K562 (cell line): Measurements from ENCODE around the gene RGS21.

Experiments used
- BHLHE40 ChIP-seq: IDR thresholded peaks from 2 replicates; pipeline ENCODE4 v1.6.1; 2011; ENCODE audit warnings: low read length, improper control_type of control experiment
- CBX5 ChIP-seq: IDR thresholded peaks from 2 replicates; pipeline ENCODE4 v1.6.1; 2014; ENCODE audit warnings: low read depth, borderline replicate concordance
- CHD1 ChIP-seq: fragments of 200-600 bp; sonication (generic); IDR thresholded peaks from one replicate; pipeline ENCODE4 v1.6.1; 2012; ENCODE audit warnings: mild to moderate bottlenecking, moderate library complexity, low read length, inconsistent platforms
- EZH2 ChIP-seq: IDR thresholded peaks from 2 replicates; pipeline ENCODE4 v1.6.1; 2012; ENCODE audit warnings: low read depth, mild to moderate bottlenecking, inconsistent platforms, low read length, borderline replicate concordance
- HCFC1 ChIP-seq: IDR thresholded peaks from 2 replicates; pipeline ENCODE4 v1.6.1; 2012; ENCODE audit warnings: low read depth, low read length, improper control_type of control experiment
- RBM22 ChIP-seq: fragments of 200-400 bp; formaldehyde crosslinking; IDR thresholded peaks from 2 replicates; pipeline ENCODE4 v1.6.1; 2018; ENCODE audit warnings: low read length, low read depth; ENCODE audit not compliant: poor library complexity, severe bottlenecking
- TRIM24 ChIP-seq, 2 experiments: fragments of 450-650 bp; IDR thresholded peaks; 2 replicates each; pipeline ENCODE4 v1.6.1; 2016
- ZNF134 ChIP-seq: fragments of 250-450 bp; sonication (Bioruptor Pico); conservative IDR thresholded peaks from 2 replicates; pipeline ENCODE4 v1.4.0; 2020
- TF ChIP-seq, protein P1 (sequence below): fragments of 450-650 bp; formaldehyde crosslinking; IDR thresholded peaks from 2 replicates; pipeline ENCODE4 v1.4.0; 2022; ENCODE audit warnings: missing genetic modification characterization
- TF ChIP-seq, protein P2 (sequence below), 3 experiments: IDR thresholded peaks in 2 of 3; conservative IDR thresholded peaks in 1 of 3; 2 replicates each; pipeline ENCODE4 v1.5.1; 2011 to 2012; ENCODE audit warnings: low read length in 3 of 3, mild to moderate bottlenecking in 3 of 3, control low read depth in 2 of 3, improper control_type of control experiment in 1 of 3, inconsistent platforms in 1 of 3, low read depth in 1 of 3, mixed read lengths in 1 of 3, moderate library complexity in 1 of 3; ENCODE audit not compliant: insufficient read depth in 2 of 3
- TF ChIP-seq, protein P3 (sequence below): fragments of 450-650 bp; IDR thresholded peaks from 2 replicates; pipeline ENCODE4 v1.6.1; 2018; ENCODE audit not compliant: partially characterized antibody
- TF ChIP-seq, protein P4 (sequence below): fragments of 250-450 bp; sonication (Bioruptor Pico); IDR thresholded peaks from 2 replicates; pipeline ENCODE4 v1.5.0; 2020; ENCODE audit warnings: mild to moderate bottlenecking
- TF ChIP-seq, protein P5 (sequence below): sonication (generic); formaldehyde crosslinking; IDR thresholded peaks from 2 replicates; pipeline ENCODE4 v1.9.0; 2022; ENCODE audit warnings: mild to moderate bottlenecking, missing genetic modification reagents

DNA sequence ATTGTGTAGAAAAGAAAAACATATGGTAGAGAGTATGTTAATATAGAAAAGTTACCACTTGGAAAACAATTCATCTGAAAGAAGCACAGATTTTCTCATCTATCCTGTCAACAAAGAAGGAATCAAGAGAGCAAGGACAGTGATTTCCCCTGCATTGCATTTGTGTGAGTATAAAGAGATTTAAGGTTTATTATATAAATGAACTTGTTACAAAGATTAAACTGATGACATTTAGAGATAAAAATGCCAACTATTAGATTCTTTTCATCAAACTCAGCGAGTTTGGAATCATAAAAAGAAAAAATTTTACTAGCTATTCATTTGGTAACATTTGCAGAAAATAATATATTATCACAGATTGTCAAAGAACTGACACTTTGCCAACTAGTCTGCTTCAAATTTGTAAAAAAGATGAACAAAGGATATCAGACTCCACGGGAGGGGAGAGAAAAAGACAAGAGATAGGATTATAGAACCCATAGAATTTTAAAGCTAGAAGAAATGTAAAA lies at the start of gene RGS21:
- no peak for TF ChIP-seq CHD1
- TF ChIP-seq, protein P1, sequence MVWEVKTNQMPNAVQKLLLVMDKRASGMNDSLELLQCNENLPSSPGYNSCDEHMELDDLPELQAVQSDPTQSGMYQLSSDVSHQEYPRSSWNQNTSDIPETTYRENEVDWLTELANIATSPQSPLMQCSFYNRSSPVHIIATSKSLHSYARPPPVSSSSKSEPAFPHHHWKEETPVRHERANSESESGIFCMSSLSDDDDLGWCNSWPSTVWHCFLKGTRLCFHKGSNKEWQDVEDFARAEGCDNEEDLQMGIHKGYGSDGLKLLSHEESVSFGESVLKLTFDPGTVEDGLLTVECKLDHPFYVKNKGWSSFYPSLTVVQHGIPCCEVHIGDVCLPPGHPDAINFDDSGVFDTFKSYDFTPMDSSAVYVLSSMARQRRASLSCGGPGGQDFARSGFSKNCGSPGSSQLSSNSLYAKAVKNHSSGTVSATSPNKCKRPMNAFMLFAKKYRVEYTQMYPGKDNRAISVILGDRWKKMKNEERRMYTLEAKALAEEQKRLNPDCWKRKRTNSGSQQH (CRISPR knock-in tag) = no peak
- no peak for TF ChIP-seq BHLHE40
- TF ChIP-seq, protein P2, sequence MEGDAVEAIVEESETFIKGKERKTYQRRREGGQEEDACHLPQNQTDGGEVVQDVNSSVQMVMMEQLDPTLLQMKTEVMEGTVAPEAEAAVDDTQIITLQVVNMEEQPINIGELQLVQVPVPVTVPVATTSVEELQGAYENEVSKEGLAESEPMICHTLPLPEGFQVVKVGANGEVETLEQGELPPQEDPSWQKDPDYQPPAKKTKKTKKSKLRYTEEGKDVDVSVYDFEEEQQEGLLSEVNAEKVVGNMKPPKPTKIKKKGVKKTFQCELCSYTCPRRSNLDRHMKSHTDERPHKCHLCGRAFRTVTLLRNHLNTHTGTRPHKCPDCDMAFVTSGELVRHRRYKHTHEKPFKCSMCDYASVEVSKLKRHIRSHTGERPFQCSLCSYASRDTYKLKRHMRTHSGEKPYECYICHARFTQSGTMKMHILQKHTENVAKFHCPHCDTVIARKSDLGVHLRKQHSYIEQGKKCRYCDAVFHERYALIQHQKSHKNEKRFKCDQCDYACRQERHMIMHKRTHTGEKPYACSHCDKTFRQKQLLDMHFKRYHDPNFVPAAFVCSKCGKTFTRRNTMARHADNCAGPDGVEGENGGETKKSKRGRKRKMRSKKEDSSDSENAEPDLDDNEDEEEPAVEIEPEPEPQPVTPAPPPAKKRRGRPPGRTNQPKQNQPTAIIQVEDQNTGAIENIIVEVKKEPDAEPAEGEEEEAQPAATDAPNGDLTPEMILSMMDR (IDR thresholded peaks at IDR 0.05 in 2 of 3, conservative IDR thresholded peaks at IDR 0.05 in 1 of 3; ENCODE audit: insufficient read depth in 2 of 3, low read depth in 1 of 3, low read length in 3 of 3) = no peak
- TF ChIP-seq RBM22 = no peak
- TF ChIP-seq, protein P3, sequence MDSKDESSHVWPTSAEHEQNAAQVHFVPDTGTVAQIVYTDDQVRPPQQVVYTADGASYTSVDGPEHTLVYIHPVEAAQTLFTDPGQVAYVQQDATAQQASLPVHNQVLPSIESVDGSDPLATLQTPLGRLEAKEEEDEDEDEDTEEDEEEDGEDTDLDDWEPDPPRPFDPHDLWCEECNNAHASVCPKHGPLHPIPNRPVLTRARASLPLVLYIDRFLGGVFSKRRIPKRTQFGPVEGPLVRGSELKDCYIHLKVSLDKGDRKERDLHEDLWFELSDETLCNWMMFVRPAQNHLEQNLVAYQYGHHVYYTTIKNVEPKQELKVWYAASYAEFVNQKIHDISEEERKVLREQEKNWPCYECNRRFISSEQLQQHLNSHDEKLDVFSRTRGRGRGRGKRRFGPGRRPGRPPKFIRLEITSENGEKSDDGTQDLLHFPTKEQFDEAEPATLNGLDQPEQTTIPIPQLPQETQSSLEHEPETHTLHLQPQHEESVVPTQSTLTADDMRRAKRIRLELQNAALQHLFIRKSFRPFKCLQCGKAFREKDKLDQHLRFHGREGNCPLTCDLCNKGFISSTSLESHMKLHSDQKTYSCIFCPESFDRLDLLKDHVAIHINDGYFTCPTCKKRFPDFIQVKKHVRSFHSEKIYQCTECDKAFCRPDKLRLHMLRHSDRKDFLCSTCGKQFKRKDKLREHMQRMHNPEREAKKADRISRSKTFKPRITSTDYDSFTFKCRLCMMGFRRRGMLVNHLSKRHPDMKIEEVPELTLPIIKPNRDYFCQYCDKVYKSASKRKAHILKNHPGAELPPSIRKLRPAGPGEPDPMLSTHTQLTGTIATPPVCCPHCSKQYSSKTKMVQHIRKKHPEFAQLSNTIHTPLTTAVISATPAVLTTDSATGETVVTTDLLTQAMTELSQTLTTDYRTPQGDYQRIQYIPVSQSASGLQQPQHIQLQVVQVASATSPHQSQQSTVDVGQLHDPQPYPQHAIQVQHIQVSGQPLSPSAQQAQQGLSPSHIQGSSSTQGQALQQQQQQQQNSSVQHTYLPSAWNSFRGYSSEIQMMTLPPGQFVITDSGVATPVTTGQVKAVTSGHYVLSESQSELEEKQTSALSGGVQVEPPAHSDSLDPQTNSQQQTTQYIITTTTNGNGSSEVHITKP = no peak
- TF ChIP-seq TRIM24 (IDR thresholded peaks at IDR 0.05) = no peak
- TF ChIP-seq, protein P4, sequence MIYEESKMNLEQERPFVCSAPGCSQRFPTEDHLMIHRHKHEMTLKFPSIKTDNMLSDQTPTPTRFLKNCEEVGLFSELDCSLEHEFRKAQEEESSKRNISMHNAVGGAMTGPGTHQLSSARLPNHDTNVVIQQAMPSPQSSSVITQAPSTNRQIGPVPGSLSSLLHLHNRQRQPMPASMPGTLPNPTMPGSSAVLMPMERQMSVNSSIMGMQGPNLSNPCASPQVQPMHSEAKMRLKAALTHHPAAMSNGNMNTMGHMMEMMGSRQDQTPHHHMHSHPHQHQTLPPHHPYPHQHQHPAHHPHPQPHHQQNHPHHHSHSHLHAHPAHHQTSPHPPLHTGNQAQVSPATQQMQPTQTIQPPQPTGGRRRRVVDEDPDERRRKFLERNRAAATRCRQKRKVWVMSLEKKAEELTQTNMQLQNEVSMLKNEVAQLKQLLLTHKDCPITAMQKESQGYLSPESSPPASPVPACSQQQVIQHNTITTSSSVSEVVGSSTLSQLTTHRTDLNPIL (CRISPR knock-in tag) = no peak
- TF ChIP-seq, protein P5, sequence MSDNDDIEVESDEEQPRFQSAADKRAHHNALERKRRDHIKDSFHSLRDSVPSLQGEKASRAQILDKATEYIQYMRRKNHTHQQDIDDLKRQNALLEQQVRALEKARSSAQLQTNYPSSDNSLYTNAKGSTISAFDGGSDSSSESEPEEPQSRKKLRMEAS (CRISPR knock-in tag) = no peak
- no peak for TF ChIP-seq ZNF134 (CRISPR knock-in tag)
- TF ChIP-seq HCFC1 = no peak
- TF ChIP-seq CBX5 = no peak
- TF ChIP-seq EZH2 = no peak
